ENCODE results near the gene SUFU.

SUFU gene

DNA sequence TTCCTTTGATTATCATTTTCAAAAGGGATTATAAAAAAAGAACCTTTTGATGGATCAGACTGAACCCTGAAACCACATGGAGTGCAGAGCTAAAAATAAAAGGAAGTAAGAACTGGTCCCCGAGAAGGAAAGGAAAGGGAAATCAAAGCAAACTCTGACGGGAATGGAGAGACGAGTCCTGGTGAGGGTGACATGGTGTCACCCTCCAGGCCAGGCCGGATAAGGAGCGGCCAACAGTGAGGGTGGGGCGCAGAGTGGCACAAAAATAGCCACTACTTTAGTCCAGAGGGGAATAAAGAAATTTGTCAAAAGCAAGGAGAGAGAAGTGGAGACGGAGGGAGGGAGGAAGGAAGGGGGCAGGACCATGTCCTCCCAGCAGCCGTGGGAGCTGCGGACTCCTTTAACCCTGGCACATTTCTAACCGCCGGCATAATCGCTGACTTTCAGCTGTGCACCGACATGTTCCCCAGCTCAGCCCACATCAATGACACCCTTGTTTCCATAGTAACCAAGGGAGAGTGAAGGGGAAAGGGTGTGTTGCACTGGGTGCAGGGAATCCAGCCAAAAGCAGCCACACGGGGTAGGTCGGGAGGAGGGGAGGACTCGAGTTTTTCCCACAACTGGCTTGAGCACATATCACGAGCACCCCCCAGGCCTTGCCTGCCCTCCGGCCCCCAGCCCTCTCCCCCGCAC, 170.2 kb downstream of the SUFU start:
- DNase-seq (ENCODE audit: low spot score): peak; percentile 71

DNA sequence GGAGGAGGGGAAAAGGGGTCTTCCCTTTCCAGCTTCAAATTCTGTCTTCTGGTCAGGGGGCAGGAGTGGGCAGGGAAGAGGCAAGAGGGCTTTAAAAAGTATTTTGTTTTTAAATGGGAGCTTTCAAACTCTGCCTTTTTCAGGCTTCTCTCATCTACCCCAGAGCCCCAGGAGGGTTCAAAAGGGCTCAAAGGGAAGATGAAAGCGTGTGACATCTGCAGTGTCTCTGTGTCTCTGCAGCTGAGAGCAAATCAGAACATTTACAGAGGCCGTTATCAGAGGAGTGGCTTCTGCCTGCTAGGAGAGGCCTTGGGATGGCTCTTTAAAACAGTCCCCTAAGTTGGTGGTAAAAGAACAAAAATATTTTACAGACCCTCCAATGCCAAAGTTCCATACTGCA, 170.8 kb downstream of the SUFU start:
- no peak for DNase-seq (ENCODE audit: low spot score)

- DNase-seq (ENCODE audit: low spot score): no peak
Observed at GRCh38 chr10:102675011-102675665, 171.4 kb downstream of the SUFU start.

DNA sequence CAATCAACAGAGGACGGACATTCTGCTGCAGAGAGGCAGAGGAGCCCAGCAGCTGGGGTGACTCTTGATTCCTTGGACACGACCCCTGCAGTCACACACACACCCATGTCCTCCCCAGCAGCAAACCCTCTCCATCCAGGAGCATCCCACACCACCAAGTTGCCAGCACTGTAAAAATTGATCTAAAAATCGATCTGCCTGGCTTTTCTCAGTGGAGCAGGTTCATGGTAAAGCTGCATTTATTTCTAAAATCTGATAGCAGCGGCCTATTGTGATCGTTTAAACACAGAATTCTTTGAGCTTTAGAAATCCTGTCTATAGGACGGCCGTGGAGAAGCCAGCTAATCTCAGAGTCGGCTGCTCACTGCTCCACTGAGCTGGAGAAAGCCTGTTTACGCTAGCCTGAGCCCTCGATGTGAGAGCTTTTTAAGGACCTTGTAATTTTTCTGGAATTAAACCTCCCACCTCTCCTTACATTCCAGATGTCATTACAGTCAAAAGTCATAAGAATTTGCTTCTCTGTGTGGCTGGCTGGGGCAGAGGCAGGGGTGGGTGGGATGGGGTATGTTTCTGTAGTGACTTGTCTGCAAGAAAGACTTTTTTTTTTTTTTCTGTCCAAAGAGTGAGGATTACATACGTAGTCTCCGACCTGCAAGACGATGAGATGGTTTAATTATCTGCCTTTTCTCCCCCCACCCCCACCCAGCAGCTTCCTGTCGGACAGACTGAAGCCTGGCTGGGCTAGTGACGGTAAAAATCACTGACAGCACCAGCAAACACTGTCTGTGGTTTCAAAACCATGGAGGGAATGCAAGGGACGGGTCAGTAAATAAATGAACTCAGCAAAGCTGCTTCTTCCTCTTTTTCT, 172.1 kb downstream of the SUFU start:
- peak; percentile 73 for DNase-seq (ENCODE audit: low spot score)

DNA sequence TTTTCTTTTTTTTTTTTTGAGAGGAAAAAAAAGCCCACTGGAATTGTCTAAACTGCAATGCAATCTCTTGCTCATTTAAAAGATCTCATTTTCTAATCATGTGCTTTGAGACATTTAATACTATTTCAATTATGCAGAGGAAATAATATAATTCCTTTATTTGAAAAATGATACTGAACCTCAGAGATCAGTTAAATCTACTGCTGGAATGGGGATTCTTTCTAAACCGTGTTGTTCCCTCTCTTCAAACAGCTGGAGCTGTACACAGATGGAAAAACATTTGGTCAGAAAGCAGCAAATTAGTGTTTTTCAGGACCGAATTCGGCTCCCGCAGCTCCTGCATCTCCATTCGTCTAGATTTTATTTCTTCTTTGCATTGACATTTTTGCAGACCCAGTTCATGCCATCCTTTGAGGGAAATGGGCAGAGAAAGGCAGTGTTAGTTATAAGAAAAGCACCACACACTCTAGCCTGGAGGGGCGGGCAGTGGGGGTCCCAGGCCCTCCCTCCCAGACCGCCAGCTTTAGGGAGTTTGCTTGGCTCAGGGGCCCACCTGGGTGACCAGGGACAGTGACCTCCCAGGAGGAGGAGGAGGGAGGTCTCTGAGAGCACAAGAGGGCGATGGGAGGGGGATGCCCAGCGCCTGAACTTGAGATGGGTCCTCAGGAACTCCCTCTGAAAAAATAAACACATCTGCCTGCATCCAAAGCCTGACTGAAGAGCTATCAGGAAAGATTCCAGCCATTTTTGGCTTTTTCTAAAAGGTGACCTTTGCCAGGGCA, 173.0 kb downstream of the SUFU start:
- no peak for DNase-seq (ENCODE audit: low spot score)

- no peak for DNase-seq (ENCODE audit: low spot score)
Observed at GRCh38 chr10:102677331-102678067, 173.7 kb downstream of the SUFU start.

- DNase-seq (ENCODE audit: low spot score): no peak
Observed at GRCh38 chr10:102678068-102678400, 174.3 kb downstream of the SUFU start.

GRCh38 chr10:102678842-102679289, 175.1 kb downstream of the SUFU start:
- peak; percentile 79 for DNase-seq (ENCODE audit: low spot score)

DNA sequence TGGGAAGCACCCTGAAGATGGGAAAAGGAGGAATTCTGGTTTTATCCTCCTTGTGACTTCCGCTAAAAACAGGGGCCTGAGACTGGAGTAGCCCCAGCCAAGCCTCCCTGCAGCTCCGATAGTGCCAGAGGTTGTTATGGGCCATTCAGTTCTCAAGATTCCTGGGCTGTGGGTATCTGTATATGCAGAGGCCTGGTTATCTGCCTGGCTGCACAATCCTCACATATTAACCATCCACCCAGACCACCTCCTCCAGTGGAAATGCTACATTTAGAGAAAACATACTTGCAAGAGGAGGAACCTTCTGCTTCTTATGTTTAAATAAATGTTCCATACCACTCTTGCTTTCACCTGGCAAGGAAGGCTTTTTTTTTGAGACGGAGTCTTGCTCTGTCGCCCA, 175.8 kb downstream of the SUFU start:
- DNase-seq (ENCODE audit: low spot score): no peak

DNA sequence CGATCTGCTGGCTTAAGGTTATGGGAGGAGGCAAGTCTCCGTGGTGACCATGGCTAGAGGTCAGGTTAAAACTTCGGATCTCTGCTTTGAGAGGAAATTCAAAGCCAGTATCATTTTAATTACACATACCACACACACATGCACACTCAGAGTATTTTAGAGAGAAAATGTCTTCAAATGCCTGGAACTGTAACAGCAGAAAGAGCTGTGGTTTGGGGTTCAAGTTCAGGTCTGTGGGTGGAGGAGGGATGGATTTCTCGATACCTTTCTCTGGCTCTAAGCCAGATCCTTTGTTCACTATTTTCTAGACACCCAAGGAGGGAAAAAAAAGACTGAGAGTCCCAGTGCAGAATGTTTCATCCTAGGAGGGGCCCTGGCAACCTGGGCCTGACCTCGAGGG, 177.9 kb downstream of the SUFU start:
- DNase-seq (ENCODE audit: low spot score): no peak

DNA sequence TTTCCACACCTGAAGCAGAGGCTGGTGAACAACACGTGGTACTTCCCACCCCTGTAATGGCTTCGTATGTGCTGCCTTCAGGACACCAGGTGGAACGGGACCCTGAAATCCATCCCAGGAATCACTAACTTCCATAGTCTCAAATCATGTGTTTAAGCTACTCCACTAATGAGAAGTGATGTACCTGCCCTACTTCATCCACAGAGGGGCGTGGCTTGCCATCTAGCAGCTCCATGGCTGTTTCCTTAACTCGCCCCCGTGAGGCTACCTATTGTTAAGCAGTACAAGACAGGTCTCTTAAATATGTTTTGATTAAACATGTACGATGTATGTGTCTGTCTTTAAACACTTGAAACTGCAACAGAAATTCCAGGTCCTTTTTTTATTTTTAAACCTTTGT, 178.6 kb downstream of the SUFU start:
- DNase-seq (ENCODE audit: low spot score): no peak

- DNase-seq (ENCODE audit: low spot score): no peak
Observed at GRCh38 chr10:102682981-102683380, 179.2 kb downstream of the SUFU start.
